ENCODE results near the gene WIPF2. TPM values are rescaled to one million over a fixed set of nuclear protein-coding genes. Genes with fewer than 3 reads are reported as not detected.
A peak's percentile ranks its signal among the peaks of the same experiment; 100 is the strongest.

The WIPF2 gene
- total and polyA plus RNA-seq, 2 donors (not counting 1 experiment from before 2014, with no cell fraction given) = 7.7 to 48.4 TPM

GRCh38 chr17:40264458-40265185 lies 45.5 kb downstream of the WIPF2 start:
- Mint-ChIP-seq H3K27ac (peak overlapping the region; percentile 50), H3K4me3 (no peak overlapping the region), H3K4me1 (no peaks in the 10 kb centered on the region), H3K27me3 (no peaks in the 10 kb centered on the region), H3K9me3 (ENCODE audit: insufficient read depth) (no peaks in the 10 kb centered on the region)
- Histone ChIP-seq H3K79me2 (ENCODE audit: control insufficient read depth, insufficient read depth, low read length) (peaks cover 41% of the 10 kb centered on the region), H3K9ac (ENCODE audit: low read length) (no peak overlapping the region), H3K4me2 (replicated peaks; ENCODE audit: low read depth, low read length, poor library complexity, severe bottlenecking) (no peak overlapping the region), H3K4me1 (ENCODE audit: control insufficient read depth in 2 of 2, insufficient read depth in 2 of 2, low read length in 2 of 2) (no peaks in the 10 kb centered on the region), H3K9me3 (ENCODE audit: control extremely low read depth in 1 of 3, control insufficient read depth in 2 of 3, insufficient read depth in 1 of 3, low read length in 2 of 3) (no peaks in the 10 kb centered on the region), H2AFZ (ENCODE audit: insufficient read depth, low read depth, low read length, poor library complexity, severe bottlenecking) (no peak overlapping the region), H3K27ac (ENCODE audit: low read length in 2 of 2) (no peak overlapping the region), H3K4me3 (ENCODE audit: control extremely low read depth in 1 of 5, extremely low read depth in 1 of 5, insufficient read depth in 1 of 5, low read depth in 2 of 5, low read length in 4 of 5) (no peak overlapping the region), H4K20me1 (ENCODE audit: control insufficient read depth, insufficient read depth, low read length, poor library complexity, severe bottlenecking) (peaks cover 40% of the 10 kb centered on the region), H3K27me3 (replicated peaks in 1 of 4; ENCODE audit: control extremely low read depth in 1 of 4, control insufficient read depth in 3 of 4, insufficient read depth in 4 of 4, low read length in 3 of 4) (no peaks in the 10 kb centered on the region), H3K36me3 (replicated peaks in 1 of 2; ENCODE audit: control extremely low read depth in 1 of 2, control insufficient read depth in 1 of 2, extremely low read depth in 1 of 2, insufficient read depth in 2 of 2, low read length in 1 of 2) (peaks cover 20 to 70% of the 10 kb centered on the region in 2 experiments)
- WGBS (ENCODE audit: insufficient coverage) = 96% methylated on average over 14 of the region's 21 CpGs
- ChIA-PET POLR2A (no interaction called here), CTCF (no interaction called here)
- no peak for TF ChIP-seq EZH2 (IDR thresholded peaks at IDR 0.05; ENCODE audit: borderline replicate concordance, insufficient read depth, low read depth, low read length, poor library complexity, severe bottlenecking)
- no peak for TF ChIP-seq CTCF (IDR thresholded peaks at IDR 0.05)
- no peak for DNase-seq
- intact Hi-C loops (cut with micrococcal nuclease) = no loop called here
- no peak for ATAC-seq (ENCODE audit: low read depth)

- no peak overlapping the region for H3K27ac Mint-ChIP-seq
- H3K9ac ChIP-seq (ENCODE audit: low read length) = no peak overlapping the region
- no peak overlapping the region for H3K4me3 ChIP-seq (ENCODE audit: control extremely low read depth in 1 of 5, extremely low read depth in 1 of 5, insufficient read depth in 1 of 5, low read depth in 2 of 5, low read length in 4 of 5)
- H3K79me2 ChIP-seq (ENCODE audit: control insufficient read depth, insufficient read depth, low read length) = peaks cover 42% of the 10 kb centered on the region
- H3K27ac ChIP-seq (ENCODE audit: low read length in 2 of 2) = no peak overlapping the region
- DNase-seq = no peak
- H3K36me3 ChIP-seq (replicated peaks in 1 of 2; ENCODE audit: control extremely low read depth in 1 of 2, control insufficient read depth in 1 of 2, extremely low read depth in 1 of 2, insufficient read depth in 2 of 2, low read length in 1 of 2) = peaks cover 17 to 65% of the 10 kb centered on the region in 2 experiments
- WGBS (ENCODE audit: insufficient coverage) = 90% methylated on average over 5 of the region's 5 CpGs
- no peak overlapping the region for H3K4me2 ChIP-seq (replicated peaks; ENCODE audit: low read depth, low read length, poor library complexity, severe bottlenecking)
- ATAC-seq (ENCODE audit: low read depth) = no peak
- POLR2A ChIA-PET = no interaction called here
- TF ChIP-seq EZH2 (IDR thresholded peaks at IDR 0.05; ENCODE audit: borderline replicate concordance, insufficient read depth, low read depth, low read length, poor library complexity, severe bottlenecking) (no peak), CTCF (IDR thresholded peaks at IDR 0.05) (no peak)
- no peaks in the 10 kb centered on the region for H3K27me3 Mint-ChIP-seq
- H3K4me1 ChIP-seq (ENCODE audit: control insufficient read depth in 2 of 2, insufficient read depth in 2 of 2, low read length in 2 of 2) = no peaks in the 10 kb centered on the region
- no peaks in the 10 kb centered on the region for H3K9me3 Mint-ChIP-seq (ENCODE audit: insufficient read depth)
- H3K9me3 ChIP-seq (ENCODE audit: control extremely low read depth in 1 of 3, control insufficient read depth in 2 of 3, insufficient read depth in 1 of 3, low read length in 2 of 3) = no peaks in the 10 kb centered on the region
- peaks cover 40% of the 10 kb centered on the region for H4K20me1 ChIP-seq (ENCODE audit: control insufficient read depth, insufficient read depth, low read length, poor library complexity, severe bottlenecking)
- no peaks in the 10 kb centered on the region for H3K4me1 Mint-ChIP-seq
- no peaks in the 10 kb centered on the region for H3K27me3 ChIP-seq (replicated peaks in 1 of 4; ENCODE audit: control extremely low read depth in 1 of 4, control insufficient read depth in 3 of 4, insufficient read depth in 4 of 4, low read length in 3 of 4)
- intact Hi-C loops (cut with micrococcal nuclease) = no loop called here
- H2AFZ ChIP-seq (ENCODE audit: insufficient read depth, low read depth, low read length, poor library complexity, severe bottlenecking) = no peak overlapping the region
- CTCF ChIA-PET = no interaction called here
- no peak overlapping the region for H3K4me3 Mint-ChIP-seq
Observed at GRCh38 chr17:40265337-40265736, 46.2 kb downstream of the WIPF2 start.
